Neural cell (in vitro differentiated cells): Measurements from ENCODE around the gene KCNK7. TPM values are rescaled to one million over a fixed set of nuclear protein-coding genes. Genes with fewer than 3 reads are reported as not detected.

Experiments
- H2AFZ ChIP-seq: fragments of 200-600, 300-800 bp; sonication (generic), shearing (Covaris generic); 2 replicates; pipeline ENCODE4 v1.6.0; 2014; ENCODE audit warnings: low read depth, mild to moderate bottlenecking, antibody characterized with exemption, low read length, moderate library complexity
- H3F3A ChIP-seq: fragments of 200-600 bp; shearing (Covaris generic); 2 replicates; pipeline ENCODE4 v1.6.1; 2016; ENCODE audit warnings: mild to moderate bottlenecking, moderate library complexity, mixed read lengths, antibody characterized with exemption, low read length; ENCODE audit not compliant: insufficient read depth, poor library complexity, severe bottlenecking
- H3K27ac ChIP-seq: fragments of 200-600, 300-800 bp; sonication (generic), shearing (Covaris generic); 2 replicates; pipeline ENCODE4 v1.5.1; 2014; ENCODE audit warnings: mild to moderate bottlenecking, low read length, moderate library complexity
- H3K27me3 ChIP-seq: fragments of 300-800, 200-600 bp; sonication (generic), shearing (Covaris generic); 2 replicates; pipeline ENCODE4 v1.6.0; 2014; ENCODE audit warnings: mild to moderate bottlenecking, low read depth, low read length, moderate library complexity; ENCODE audit not compliant: insufficient read depth
- H3K36me3 ChIP-seq: fragments of 300-800, 200-600 bp; sonication (generic), shearing (Covaris generic); 2 replicates; pipeline ENCODE4 v1.5.1; 2014; ENCODE audit warnings: mild to moderate bottlenecking, antibody characterized with exemption, low read length, moderate library complexity; ENCODE audit not compliant: insufficient read depth
- H3K4me2 ChIP-seq: fragments of 300-800, 200-600 bp; sonication (generic), shearing (Covaris generic); 2 replicates; pipeline ENCODE4 v1.6.0; 2014; ENCODE audit warnings: mild to moderate bottlenecking, low read length
- H3K4me3 ChIP-seq: fragments of 300-800, 200-600 bp; sonication (generic), shearing (Covaris generic); 2 replicates; pipeline ENCODE4 v1.5.1; 2014; ENCODE audit warnings: mild to moderate bottlenecking, low read length, moderate library complexity
- H3K79me2 ChIP-seq: fragments of 200-600 bp; shearing (Covaris generic); replicated peaks from 2 replicates; pipeline ENCODE4 v1.6.0; 2014; ENCODE audit warnings: mild to moderate bottlenecking, low read length, moderate library complexity; ENCODE audit not compliant: insufficient read depth
- H3K9ac ChIP-seq: fragments of 300-800, 200-600 bp; sonication (generic), shearing (Covaris generic); 2 replicates; pipeline ENCODE4 v1.6.1; 2016; ENCODE audit warnings: mild to moderate bottlenecking, low read length, mixed read lengths
- H3K9me2 ChIP-seq: fragments of 200-600 bp; shearing (Covaris generic); 2 replicates; pipeline ENCODE4 v1.6.1; 2016; ENCODE audit warnings: mild to moderate bottlenecking, low read length, mixed read lengths; ENCODE audit not compliant: insufficient read depth
- H3K9me3 ChIP-seq: fragments of 200-600, 300-800 bp; sonication (generic), shearing (Covaris generic); 2 replicates; pipeline ENCODE4 v1.6.1; 2016; ENCODE audit warnings: mild to moderate bottlenecking, mixed run types, low read length, moderate library complexity, mixed read lengths
- H4K20me1 ChIP-seq: fragments of 200-600 bp; shearing (Covaris generic); 2 replicates; pipeline ENCODE4 v1.6.1; 2016; ENCODE audit warnings: mild to moderate bottlenecking, mixed run types; ENCODE audit not compliant: insufficient read depth
- EP300 ChIP-seq: fragments of 450-650 bp; conservative IDR thresholded peaks from 2 replicates; pipeline ENCODE4 v1.6.1; 2014; ENCODE audit warnings: antibody characterized with exemption, mild to moderate bottlenecking, moderate library complexity; ENCODE audit not compliant: poor library complexity, severe bottlenecking
- EZH2 ChIP-seq: fragments of 200-600, 300-800 bp; shearing (Covaris generic), sonication (generic); IDR thresholded peaks from 2 replicates; pipeline ENCODE4 v1.6.1; 2014; ENCODE audit warnings: antibody characterized with exemption, low read length, borderline replicate concordance, mild to moderate bottlenecking; ENCODE audit not compliant: insufficient read depth, poor library complexity, severe bottlenecking
- MXI1 ChIP-seq: fragments of 450-650 bp; conservative IDR thresholded peaks from 2 replicates; pipeline ENCODE4 v1.6.1; 2014; ENCODE audit warnings: antibody characterized with exemption, mild to moderate bottlenecking; ENCODE audit not compliant: poor library complexity, severe bottlenecking
- POLR2AphosphoS5 ChIP-seq: IDR thresholded peaks from 2 replicates; pipeline ENCODE4 v1.6.1; 2012
- RAD21 ChIP-seq: fragments of 450-650 bp; conservative IDR thresholded peaks from 2 replicates; pipeline ENCODE4 v1.6.1; 2014; ENCODE audit warnings: antibody characterized with exemption, mild to moderate bottlenecking, moderate library complexity
- REST ChIP-seq: IDR thresholded peaks from 2 replicates; pipeline ENCODE4 v1.6.1; 2012; ENCODE audit warnings: borderline replicate concordance
- SMC3 ChIP-seq: fragments of 450-650 bp; conservative IDR thresholded peaks from 2 replicates; pipeline ENCODE4 v1.6.1; 2014; ENCODE audit warnings: antibody characterized with exemption, mild to moderate bottlenecking, moderate library complexity; ENCODE audit not compliant: poor library complexity
- TAF1 ChIP-seq: IDR thresholded peaks from 2 replicates; pipeline ENCODE4 v1.6.1; 2012; ENCODE audit warnings: low read depth
- polyA plus RNA-seq: library from polyadenylated mRNA; depleted of rRNA; stranded (reverse); fragments of >200 nt; gene quantifications from 2 replicates; pipeline ENCODE4 v1.2.3, GENCODE V29; 2014
- TF ChIP-seq, protein P1 (sequence below): fragments of 450-650 bp; IDR thresholded peaks from 2 replicates; pipeline ENCODE4 v1.5.1; 2014; ENCODE audit warnings: antibody characterized with exemption, mild to moderate bottlenecking, moderate library complexity; ENCODE audit not compliant: poor library complexity, severe bottlenecking

The KCNK7 gene
- polyA plus RNA-seq, 1 donor from 2014 or later, result 1.1 TPM

- Histone ChIP-seq H3K36me3 (no peaks in the 10 kb centered on the region), H4K20me1 (no peaks in the 10 kb centered on the region), H3F3A (no peaks in the 10 kb centered on the region), H3K4me3 (no peak overlapping the region), H3K9me2 (no peaks in the 10 kb centered on the region), H3K27ac (no peak overlapping the region), H3K27me3 (no peaks in the 10 kb centered on the region), H2AFZ (no peak overlapping the region), H3K9me3 (no peaks in the 10 kb centered on the region), H3K4me2 (no peak overlapping the region), H3K9ac (no peak overlapping the region), H3K79me2 (no peaks in the 10 kb centered on the region)
- no peak for TF ChIP-seq POLR2AphosphoS5
- no peak for TF ChIP-seq EP300
- no peak for TF ChIP-seq TAF1
- no peak for TF ChIP-seq EZH2
- TF ChIP-seq SMC3, result no peak
- no peak for TF ChIP-seq REST
- no peak for TF ChIP-seq RAD21
- no peak for TF ChIP-seq MXI1
- TF ChIP-seq, protein P1, sequence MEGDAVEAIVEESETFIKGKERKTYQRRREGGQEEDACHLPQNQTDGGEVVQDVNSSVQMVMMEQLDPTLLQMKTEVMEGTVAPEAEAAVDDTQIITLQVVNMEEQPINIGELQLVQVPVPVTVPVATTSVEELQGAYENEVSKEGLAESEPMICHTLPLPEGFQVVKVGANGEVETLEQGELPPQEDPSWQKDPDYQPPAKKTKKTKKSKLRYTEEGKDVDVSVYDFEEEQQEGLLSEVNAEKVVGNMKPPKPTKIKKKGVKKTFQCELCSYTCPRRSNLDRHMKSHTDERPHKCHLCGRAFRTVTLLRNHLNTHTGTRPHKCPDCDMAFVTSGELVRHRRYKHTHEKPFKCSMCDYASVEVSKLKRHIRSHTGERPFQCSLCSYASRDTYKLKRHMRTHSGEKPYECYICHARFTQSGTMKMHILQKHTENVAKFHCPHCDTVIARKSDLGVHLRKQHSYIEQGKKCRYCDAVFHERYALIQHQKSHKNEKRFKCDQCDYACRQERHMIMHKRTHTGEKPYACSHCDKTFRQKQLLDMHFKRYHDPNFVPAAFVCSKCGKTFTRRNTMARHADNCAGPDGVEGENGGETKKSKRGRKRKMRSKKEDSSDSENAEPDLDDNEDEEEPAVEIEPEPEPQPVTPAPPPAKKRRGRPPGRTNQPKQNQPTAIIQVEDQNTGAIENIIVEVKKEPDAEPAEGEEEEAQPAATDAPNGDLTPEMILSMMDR, result no peak
Measured at GRCh38 chr11:65641297-65642013, 45.9 kb upstream of the KCNK7 start.

DNA sequence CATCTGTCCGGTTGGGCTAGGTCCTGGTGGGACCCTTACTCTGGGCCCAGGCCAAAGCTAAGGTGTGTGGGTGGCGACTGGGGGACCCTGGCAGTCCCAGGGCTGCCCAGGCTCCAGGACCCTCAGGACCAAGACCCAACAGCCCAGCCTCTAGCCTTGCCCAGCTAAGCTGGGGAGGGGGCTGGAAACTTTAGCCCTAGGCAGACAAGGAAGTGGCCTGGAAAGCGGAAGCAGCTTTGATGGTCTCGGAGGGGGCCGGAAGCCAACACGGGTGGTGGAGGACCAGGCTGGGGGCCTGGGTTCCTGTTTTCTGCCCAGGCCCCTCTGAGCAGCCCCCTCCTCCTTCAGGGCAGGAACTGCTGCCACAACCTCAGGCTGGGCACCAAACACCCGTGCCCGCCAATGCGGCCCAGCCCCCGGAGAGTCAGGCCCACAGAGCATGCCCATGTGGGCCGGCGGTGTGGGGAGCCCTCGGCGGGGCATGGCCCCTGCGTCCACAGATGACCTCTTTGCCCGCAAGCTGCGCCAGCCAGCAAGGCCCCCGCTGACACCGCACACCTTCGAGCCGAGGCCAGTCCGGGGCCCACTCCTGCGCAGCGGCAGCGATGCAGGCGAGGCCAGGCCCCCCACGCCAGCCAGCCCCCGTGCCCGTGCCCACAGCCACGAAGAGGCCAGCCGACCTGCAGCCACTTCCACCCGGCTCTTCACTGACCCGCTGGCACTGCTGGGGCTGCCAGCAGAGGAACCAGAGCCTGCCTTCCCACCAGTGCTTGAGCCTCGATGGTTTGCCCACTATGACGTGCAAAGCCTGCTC is 45.1 kb upstream of the KCNK7 start:
- H2AFZ ChIP-seq, result no peak overlapping the region
- H3K27me3 ChIP-seq, result no peaks in the 10 kb centered on the region
- H3K4me3 ChIP-seq, result no peak overlapping the region
- TF ChIP-seq RAD21 (no peak), POLR2AphosphoS5 (no peak), SMC3 (no peak), REST (no peak), TAF1 (no peak), EP300 (no peak), EZH2 (no peak), MXI1 (no peak)
- TF ChIP-seq, protein P1, result no peak
- H3K9me2 ChIP-seq, result no peaks in the 10 kb centered on the region
- H3K79me2 ChIP-seq, result no peaks in the 10 kb centered on the region
- H3K9ac ChIP-seq, result no peak overlapping the region
- no peak overlapping the region for H3K4me2 ChIP-seq
- no peaks in the 10 kb centered on the region for H3F3A ChIP-seq
- no peaks in the 10 kb centered on the region for H4K20me1 ChIP-seq
- H3K36me3 ChIP-seq, result no peaks in the 10 kb centered on the region
- no peak overlapping the region for H3K27ac ChIP-seq
- H3K9me3 ChIP-seq, result no peaks in the 10 kb centered on the region
